Measurements from ENCODE around the gene SKI.

DNA sequence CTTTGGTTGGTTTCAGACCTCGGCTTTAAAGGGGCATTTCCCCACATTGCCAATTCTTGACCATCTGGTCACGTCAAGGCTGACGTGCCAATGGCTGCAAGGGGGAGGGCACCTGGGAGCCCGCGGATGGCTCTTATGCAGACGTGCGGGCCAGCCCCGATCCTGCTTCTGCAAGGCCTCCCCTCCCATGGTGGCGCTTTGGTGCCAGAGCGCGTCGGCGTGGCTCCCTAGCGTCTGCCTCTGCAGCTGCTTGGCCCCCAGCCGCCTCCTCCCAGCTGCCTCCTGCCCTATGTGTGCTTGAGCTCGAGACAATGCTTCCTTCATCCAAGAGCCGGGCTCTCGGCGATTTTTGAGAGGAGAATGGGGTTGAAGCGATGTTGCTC lies 29.1 kb downstream of the SKI start:
- no peak for TF ChIP-seq CTCF (IDR thresholded peaks at IDR 0.05)
- no peak for TF ChIP-seq POLR2A (IDR thresholded peaks at IDR 0.05)
- TF ChIP-seq POLR2AphosphoS5 (IDR thresholded peaks at IDR 0.05), result no peak

Measured in breast epithelium (tissue), 3 donors.